KMS-11 (cell line): ENCODE measurements around the gene BTBD16.

Source experiments
- H2AFZ ChIP-seq: fragments of 200-600 bp; sonication (generic); 2 replicates; pipeline ENCODE4 v1.6.1; 2016; ENCODE audit warnings: antibody characterized with exemption, mixed run types, low read depth
- H3K27ac ChIP-seq: fragments of 200-600 bp; sonication (generic); 2 replicates; pipeline ENCODE4 v1.6.1; 2016; ENCODE audit warnings: mild to moderate bottlenecking, mixed run types
- H3K27me3 ChIP-seq: fragments of 200-600 bp; sonication (generic); 2 replicates; pipeline ENCODE4 v1.6.1; 2017; ENCODE audit warnings: mild to moderate bottlenecking, low read depth, mixed run types, moderate library complexity; ENCODE audit not compliant: insufficient read depth
- H3K36me3 ChIP-seq: fragments of 200-600 bp; sonication (generic); 2 replicates; pipeline ENCODE4 v1.6.1; 2017; ENCODE audit warnings: mild to moderate bottlenecking, mixed run types; ENCODE audit not compliant: insufficient read depth
- H3K4me1 ChIP-seq: fragments of 200-600 bp; sonication (generic); 2 replicates; pipeline ENCODE4 v1.6.1; 2016; ENCODE audit warnings: mild to moderate bottlenecking, low read depth, mixed run types; ENCODE audit not compliant: poor library complexity, severe bottlenecking
- H3K4me2 ChIP-seq: fragments of 200-600 bp; sonication (generic); 2 replicates; pipeline ENCODE4 v1.7.0; 2016; ENCODE audit warnings: mild to moderate bottlenecking, mixed run types
- H3K4me3 ChIP-seq: fragments of 200-600 bp; sonication (generic); IDR thresholded peaks from 2 replicates; pipeline ENCODE4 v1.6.1; 2017; ENCODE audit warnings: low read depth, low read length, mixed read lengths; ENCODE audit not compliant: insufficient read depth
- H3K79me2 ChIP-seq: fragments of 200-600 bp; sonication (generic); 2 replicates; pipeline ENCODE4 v1.6.1; 2016; ENCODE audit warnings: low read depth, mixed run types; ENCODE audit not compliant: insufficient read depth
- H3K9ac ChIP-seq: fragments of 200-600 bp; sonication (generic); 2 replicates; pipeline ENCODE4 v1.6.1; 2016; ENCODE audit warnings: mild to moderate bottlenecking, mixed run types
- H4K20me1 ChIP-seq: fragments of 200-600 bp; sonication (generic); 2 replicates; pipeline ENCODE4 v1.6.1; 2016; ENCODE audit warnings: mild to moderate bottlenecking, mixed run types; ENCODE audit not compliant: insufficient read depth
- CTCF ChIP-seq: fragments of 200-600 bp; sonication (generic); conservative IDR thresholded peaks from 2 replicates; pipeline ENCODE4 v1.6.1; 2017; ENCODE audit warnings: low read depth, mild to moderate bottlenecking, antibody characterized with exemption, low read length, moderate library complexity, mixed read lengths

BTBD16 gene

GRCh38 chr10:122263971-122264370, 7.1 kb upstream of the BTBD16 start:
- H3K27ac ChIP-seq, result no peak overlapping the region
- H3K4me1 ChIP-seq, result peaks cover 5% of the 10 kb centered on the region
- TF ChIP-seq CTCF, result no peak

GRCh38 chr10:122264436-122264835, 6.7 kb upstream of the BTBD16 start:
- H3K4me1 ChIP-seq, result peaks cover under 1% of the 10 kb centered on the region
- no peak overlapping the region for H2AFZ ChIP-seq
- H4K20me1 ChIP-seq, result no peaks in the 10 kb centered on the region
- H3K79me2 ChIP-seq, result no peaks in the 10 kb centered on the region
- TF ChIP-seq CTCF, result no peak
- H3K27ac ChIP-seq, result no peak overlapping the region
- H3K9ac ChIP-seq, result no peak overlapping the region
- H3K4me2 ChIP-seq, result no peak overlapping the region
- no peaks in the 10 kb centered on the region for H3K27me3 ChIP-seq
- no peak overlapping the region for H3K4me3 ChIP-seq
- H3K36me3 ChIP-seq, result no peaks in the 10 kb centered on the region

More at GRCh38 chr10:122263971-122264370, 7.1 kb upstream of the BTBD16 start:
- H3K79me2 ChIP-seq, result no peaks in the 10 kb centered on the region
- H3K4me2 ChIP-seq, result no peak overlapping the region
- no peak overlapping the region for H2AFZ ChIP-seq
- H3K36me3 ChIP-seq, result no peaks in the 10 kb centered on the region
- H3K4me3 ChIP-seq, result no peak overlapping the region
- H3K27me3 ChIP-seq, result no peaks in the 10 kb centered on the region
- no peaks in the 10 kb centered on the region for H4K20me1 ChIP-seq
- H3K9ac ChIP-seq, result no peak overlapping the region

GRCh38 chr10:122264931-122265330, 6.2 kb upstream of the BTBD16 start:
- Histone ChIP-seq H4K20me1 (no peaks in the 10 kb centered on the region), H3K4me2 (no peak overlapping the region), H3K27me3 (no peaks in the 10 kb centered on the region), H3K27ac (no peak overlapping the region), H3K4me3 (no peak overlapping the region), H3K9ac (no peak overlapping the region), H3K4me1 (no peaks in the 10 kb centered on the region), H3K79me2 (no peaks in the 10 kb centered on the region), H3K36me3 (no peaks in the 10 kb centered on the region), H2AFZ (no peak overlapping the region)
- no peak for TF ChIP-seq CTCF

GRCh38 chr10:122265896-122266295, 5.2 kb upstream of the BTBD16 start:
- H3K4me3 ChIP-seq, result no peak overlapping the region
- no peak for TF ChIP-seq CTCF
- H2AFZ ChIP-seq, result no peak overlapping the region
- no peak overlapping the region for H3K27ac ChIP-seq
- no peaks in the 10 kb centered on the region for H3K36me3 ChIP-seq
- no peaks in the 10 kb centered on the region for H3K79me2 ChIP-seq
- H3K4me2 ChIP-seq, result no peak overlapping the region
- no peaks in the 10 kb centered on the region for H3K27me3 ChIP-seq
- H4K20me1 ChIP-seq, result no peaks in the 10 kb centered on the region
- no peak overlapping the region for H3K9ac ChIP-seq
- H3K4me1 ChIP-seq, result no peaks in the 10 kb centered on the region
